IPS DF 4.7 (cell line): ENCODE measurements around the gene ATP8B3.

Experiments
- DNase-seq: peaks from one replicate; pipeline ENCODE4 v3.0.0-alpha.2; 2013; ENCODE audit warnings: low spot score; ENCODE audit errors: extremely low read depth

Gene ATP8B3

GRCh38 chr19:1837222-1837565 is 25.1 kb upstream of the ATP8B3 start:
- DNase-seq, result no peak

DNA sequence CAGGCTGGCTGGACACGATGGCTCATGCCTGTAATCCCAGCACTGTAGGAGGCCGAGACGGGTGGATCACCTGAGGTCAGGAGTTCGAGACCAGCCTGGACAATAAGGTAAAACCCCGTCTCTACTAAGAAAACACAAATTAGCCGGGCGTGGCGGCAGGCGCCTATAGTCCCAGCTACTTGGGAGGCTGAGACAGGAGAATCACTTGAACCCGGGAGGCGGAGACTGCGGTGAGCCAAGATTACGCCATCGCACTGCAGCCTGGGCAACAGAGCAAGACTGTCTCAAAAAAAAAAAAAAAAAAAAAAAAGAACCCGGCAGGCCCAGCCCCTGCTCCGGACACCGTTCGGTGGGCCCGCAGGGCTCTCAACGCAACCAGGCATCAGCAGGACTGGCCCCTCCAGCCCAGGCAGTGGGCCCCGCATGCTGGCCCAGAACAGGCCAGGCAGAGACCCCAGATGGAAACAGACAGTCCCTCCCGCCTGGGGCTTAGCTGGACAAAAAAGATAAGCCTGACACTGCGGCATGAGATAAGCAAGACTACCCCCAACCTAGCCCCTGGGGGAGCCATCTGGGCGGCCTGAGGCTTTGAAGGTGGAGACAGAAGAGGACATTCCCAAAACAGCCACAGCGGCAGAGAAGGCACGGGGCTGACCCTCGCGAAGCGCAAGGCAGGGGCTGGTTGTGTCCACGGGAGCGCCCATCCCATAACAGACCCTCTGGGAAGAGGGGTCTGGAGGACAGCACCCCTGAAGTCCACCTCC is 24.6 kb upstream of the ATP8B3 start:
- no peak for DNase-seq

GRCh38 chr19:1833540-1833939 is 21.5 kb upstream of the ATP8B3 start:
- no peak for DNase-seq

- DNase-seq, result no peak
Measured at GRCh38 chr19:1832046-1832663, 20.1 kb upstream of the ATP8B3 start.

GRCh38 chr19:1830978-1831377 is 18.9 kb upstream of the ATP8B3 start:
- no peak for DNase-seq

DNA sequence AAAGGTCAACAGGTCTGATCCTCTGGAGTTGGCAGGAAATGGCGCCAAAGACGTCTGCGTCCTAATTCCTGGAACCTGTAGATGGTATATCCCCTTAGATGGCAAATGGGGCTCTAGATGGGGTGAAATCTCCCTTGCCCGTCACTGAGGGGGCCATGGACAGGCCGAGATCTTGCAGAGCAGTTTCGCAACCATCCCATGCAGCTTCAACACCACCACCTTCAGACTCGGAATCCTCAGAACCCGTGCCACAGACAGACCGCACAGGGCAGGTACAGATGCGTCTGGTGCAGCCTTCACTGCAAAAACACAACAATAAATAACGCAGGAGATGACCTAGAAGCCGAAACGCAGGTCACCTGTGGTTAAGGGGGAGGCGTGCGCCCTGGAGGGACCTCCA is 18.5 kb upstream of the ATP8B3 start:
- DNase-seq, result no peak

DNA sequence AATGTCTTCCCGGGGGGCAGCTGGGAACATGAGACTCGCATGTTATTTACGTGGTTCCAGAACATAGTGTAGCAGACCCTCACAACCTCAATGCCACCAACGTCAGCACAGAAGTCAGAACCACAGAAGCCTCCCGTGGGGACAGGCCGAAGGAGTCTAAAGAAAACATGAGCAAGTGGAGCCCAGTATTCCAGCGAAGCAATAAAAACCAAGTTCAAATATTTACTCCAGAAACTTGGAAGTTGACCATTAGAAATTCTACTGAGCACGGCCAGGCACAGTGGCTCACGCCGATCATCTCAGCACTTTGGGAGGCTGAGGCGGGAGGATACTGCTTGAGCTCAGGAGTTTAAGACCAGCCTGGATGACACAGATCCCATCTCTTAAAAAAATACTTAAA is 17.9 kb upstream of the ATP8B3 start:
- no peak for DNase-seq

- no peak for DNase-seq
Measured at GRCh38 chr19:1828279-1829238, 16.5 kb upstream of the ATP8B3 start.

DNA sequence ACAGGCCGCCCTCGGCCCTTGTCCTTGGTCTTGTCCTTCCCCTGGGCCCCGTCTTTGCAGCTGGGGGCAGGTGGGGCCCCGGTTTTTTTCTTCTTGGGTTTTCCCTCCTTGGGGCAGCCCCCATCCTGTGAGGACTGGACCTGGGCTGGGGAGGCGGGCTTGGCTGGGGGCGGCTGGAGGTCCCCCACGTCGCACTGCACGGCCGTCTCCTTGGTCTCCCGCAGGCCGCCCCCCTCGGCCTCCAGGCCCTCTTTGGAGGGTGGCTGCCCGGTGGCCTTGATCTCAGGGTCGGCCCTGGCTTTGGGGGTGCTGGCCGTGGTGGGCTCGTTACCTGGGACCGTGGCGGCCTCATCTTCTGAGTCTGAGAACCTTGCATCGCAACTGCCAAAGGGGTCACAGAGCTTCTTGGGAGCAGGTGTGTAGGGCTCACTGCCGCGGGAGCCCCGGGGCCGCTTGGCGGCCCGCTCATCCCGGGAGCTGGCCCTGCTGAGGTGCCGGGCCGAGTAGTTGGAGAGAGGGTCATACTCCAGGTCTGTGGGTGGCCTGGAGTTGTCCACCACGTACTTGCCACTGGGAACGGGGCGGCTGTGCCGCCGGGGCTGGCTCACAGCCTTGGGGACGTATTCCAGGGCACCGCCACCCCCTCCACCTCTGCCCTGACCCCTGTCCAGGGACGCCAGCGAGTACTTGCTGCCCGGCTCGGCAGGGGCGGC is 15.6 kb upstream of the ATP8B3 start:
- DNase-seq, result no peak

DNA sequence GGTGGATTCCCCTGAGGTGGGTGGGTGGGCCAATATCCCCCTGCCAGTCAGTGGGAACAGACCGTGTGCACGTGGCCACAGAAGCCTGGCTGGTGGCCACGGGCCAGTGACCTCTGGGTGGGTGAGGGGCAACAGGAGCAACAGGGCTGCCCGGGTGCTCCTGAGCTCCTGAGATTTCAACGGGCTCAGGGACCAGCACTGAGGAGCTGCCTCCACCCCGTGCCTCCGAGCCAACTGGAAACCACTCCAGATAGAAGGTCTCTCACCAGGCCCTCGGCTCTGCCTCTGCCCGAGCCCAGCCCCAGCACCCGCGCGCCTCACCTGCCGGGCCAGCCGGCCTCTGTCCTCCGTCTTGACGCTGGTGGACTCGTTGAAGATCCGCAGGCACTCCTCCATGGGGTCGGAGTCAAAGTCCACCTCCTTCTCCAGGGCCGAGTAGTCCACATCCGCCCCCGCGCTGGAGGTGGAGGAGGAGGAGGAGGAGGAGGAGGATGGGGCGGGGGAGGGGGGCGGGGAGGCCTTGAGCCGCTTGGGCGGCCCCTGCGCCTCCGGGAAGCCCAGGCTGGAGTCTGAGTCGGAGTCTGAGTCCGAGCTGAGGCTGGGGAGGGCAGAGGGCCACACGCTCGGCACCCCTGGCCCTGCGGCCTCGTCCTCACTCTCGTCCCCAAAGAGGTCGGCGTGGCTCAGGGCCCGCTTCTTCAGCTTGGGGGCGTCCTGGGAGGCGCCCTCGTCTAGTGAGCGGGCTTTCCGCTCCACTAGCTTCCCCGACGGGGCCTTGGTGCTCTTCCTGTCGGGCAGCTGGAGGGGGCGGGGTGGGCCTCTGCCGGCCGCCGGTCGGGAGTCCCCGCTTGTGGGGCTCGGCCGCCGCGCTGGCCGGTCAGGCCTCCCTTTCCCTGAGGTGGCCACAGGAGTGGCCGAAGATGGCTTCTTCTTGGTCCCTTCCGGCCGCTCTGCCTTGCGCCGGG is 14.8 kb upstream of the ATP8B3 start:
- no peak for DNase-seq

- DNase-seq, result no peak
Measured at GRCh38 chr19:1825909-1826556, 14.0 kb upstream of the ATP8B3 start.

- no peak for DNase-seq
Measured at GRCh38 chr19:1824252-1824622, 12.2 kb upstream of the ATP8B3 start.

DNA sequence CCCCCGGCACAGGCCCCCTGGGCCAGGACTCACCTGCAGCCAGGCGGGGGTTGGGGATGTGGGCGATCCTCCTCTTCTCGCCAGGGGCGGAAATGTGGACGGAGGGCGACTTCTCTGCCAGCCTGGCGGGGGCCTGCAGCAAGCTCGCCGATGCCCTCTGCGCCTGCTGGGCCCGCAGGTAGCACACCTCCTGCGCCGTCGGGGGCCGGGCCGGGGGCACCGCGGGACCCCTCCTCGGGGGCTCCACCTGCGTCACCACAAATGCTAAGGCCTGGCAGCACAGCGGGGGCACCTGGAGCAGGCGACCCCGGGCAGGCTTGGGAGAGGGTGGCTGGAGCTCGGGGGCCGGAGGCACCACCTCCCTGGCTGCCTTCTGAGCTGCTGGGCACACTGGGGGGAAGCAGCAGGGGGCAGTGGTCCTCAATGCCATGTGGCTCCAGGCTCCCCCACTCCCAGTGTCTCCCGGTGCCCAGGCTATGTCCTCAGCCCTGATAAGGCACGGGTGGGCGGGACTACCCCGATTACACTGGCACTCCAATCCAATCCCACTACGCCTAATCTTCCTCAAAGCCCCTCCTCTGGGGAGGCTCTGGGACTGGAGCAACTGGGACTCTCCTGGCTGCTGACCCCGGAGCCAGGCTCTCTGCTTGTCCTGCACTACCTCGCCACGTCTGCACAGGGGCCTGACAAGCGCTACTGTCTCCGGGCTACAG is 11.6 kb upstream of the ATP8B3 start:
- no peak for DNase-seq

DNA sequence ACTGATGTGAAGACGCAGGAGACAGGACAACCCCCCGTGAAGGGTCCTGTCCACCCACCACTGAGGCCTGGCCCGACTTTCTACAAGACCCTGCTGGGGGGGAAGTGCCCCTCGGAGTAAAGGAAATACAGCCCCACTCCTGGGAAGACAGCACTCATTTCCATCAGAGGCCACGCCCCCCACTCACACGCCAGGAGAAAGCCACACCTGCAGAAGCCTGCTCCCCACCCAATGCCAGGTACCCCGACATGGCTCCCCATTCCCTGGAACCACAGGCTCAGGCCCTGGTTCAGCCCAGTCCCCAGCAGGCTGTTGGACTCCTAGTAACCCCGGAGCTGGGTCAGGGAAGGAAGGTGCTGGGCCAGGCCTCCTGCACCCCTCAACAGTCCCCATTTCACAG is 10.9 kb upstream of the ATP8B3 start:
- no peak for DNase-seq

GRCh38 chr19:1822210-1822609 is 10.1 kb upstream of the ATP8B3 start:
- DNase-seq, result no peak

GRCh38 chr19:1819341-1820255 is 7.5 kb upstream of the ATP8B3 start:
- DNase-seq, result no peak

GRCh38 chr19:1818549-1819195 is 6.6 kb upstream of the ATP8B3 start:
- no peak for DNase-seq
